ENCODE measurements around the gene EPHB1.

GRCh38 chr3:134988666-134989065 lies 193.6 kb downstream of the EPHB1 start:
- TF ChIP-seq CTCF (IDR thresholded peaks at IDR 0.05) (no peak), EP300 (IDR thresholded peaks at IDR 0.05; ENCODE audit: low read depth) (no peak), POLR2A (IDR thresholded peaks at IDR 0.05) (no peak), POLR2AphosphoS5 (IDR thresholded peaks at IDR 0.05) (no peak)

All from transverse colon (tissue), 4 donors.